Measurements from ENCODE around the gene SEPTIN1.

DNA sequence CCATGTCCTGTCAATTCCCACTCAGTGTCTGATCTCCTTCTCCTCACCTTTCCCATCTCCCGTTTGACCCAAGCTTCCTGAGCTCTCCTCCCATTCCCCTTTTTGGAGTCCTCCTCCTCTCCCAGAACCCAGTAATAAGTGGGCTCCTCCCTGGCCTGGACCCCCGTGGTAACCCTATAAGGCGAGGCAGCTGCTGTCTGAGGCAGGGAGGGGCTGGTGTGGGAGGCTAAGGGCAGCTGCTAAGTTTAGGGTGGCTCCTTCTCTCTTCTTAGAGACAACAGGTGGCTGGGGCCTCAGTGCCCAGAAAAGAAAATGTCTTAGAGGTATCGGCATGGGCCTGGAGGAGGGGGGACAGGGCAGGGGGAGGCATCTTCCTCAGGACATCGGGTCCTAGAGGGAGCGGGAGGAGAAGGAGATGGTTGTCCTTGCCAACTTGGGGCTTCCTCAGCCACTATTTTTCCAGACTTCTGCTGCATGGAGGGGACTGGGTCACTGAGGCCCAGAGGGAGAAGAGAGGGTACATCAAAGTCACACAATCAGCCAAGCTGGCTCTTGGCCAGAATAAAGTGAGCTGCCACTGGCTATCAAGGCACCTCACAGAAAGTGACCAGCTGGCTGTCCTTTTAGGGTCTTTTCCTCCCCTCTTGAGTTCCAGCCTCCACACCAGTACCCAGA, 10.2 kb downstream of the SEPTIN1 start:
- TF ChIP-seq EZH2 (IDR thresholded peaks at IDR 0.05; ENCODE audit: borderline replicate concordance, low read length): no peak
- TF ChIP-seq CTCF (IDR thresholded peaks at IDR 0.05; ENCODE audit: low read length): no peak

Measured in OCI-LY1 (cell line).